HepG2 (cell line): ENCODE data around the gene MEX3A. TPM values are rescaled to one million over a fixed set of nuclear protein-coding genes. Genes with fewer than 3 reads are reported as not detected.

Experiments used
- AGO2 ChIP-seq: fragments of 200-400 bp; formaldehyde crosslinking; optimal IDR thresholded peaks from 2 replicates; pipeline ENCODE3; 2017; ENCODE audit warnings: mild to moderate bottlenecking, low read depth, low read length, moderate library complexity
- CBX5 ChIP-seq: sonication (generic); formaldehyde crosslinking; IDR thresholded peaks from 2 replicates; pipeline ENCODE4 v1.4.0; 2020; ENCODE audit warnings: missing genetic modification reagents, borderline replicate concordance
- GABPB1 ChIP-seq: IDR thresholded peaks from 2 replicates; pipeline ENCODE4 v1.6.1; 2016; ENCODE audit warnings: mild to moderate bottlenecking, missing genetic modification reagents, moderate library complexity, missing compliant biosample characterization
- IKZF4 ChIP-seq: sonication (generic); formaldehyde crosslinking; IDR thresholded peaks from 2 replicates; pipeline ENCODE4 v1.5.1; 2020; ENCODE audit warnings: borderline replicate concordance, mild to moderate bottlenecking, low read depth, missing genetic modification reagents; ENCODE audit errors: not compliant biosample characterization
- MTF1 ChIP-seq: sonication (generic); formaldehyde crosslinking; IDR thresholded peaks from 2 replicates; pipeline ENCODE4 v1.5.0; 2020; ENCODE audit warnings: missing genetic modification reagents
- NFRKB ChIP-seq: fragments of 450-650 bp; IDR thresholded peaks from 2 replicates; pipeline ENCODE4 v1.6.1; 2017
- REXO4 ChIP-seq: sonication (generic); formaldehyde crosslinking; IDR thresholded peaks from 2 replicates; pipeline ENCODE4 v1.8.0; 2022; ENCODE audit warnings: missing genetic modification reagents, mild to moderate bottlenecking, borderline replicate concordance
- SETDB1 ChIP-seq: sonication (generic); formaldehyde crosslinking; IDR thresholded peaks from 2 replicates; pipeline ENCODE4 v1.5.1; 2020; ENCODE audit warnings: missing genetic modification reagents, mild to moderate bottlenecking, borderline replicate concordance
- SMC3 ChIP-seq: IDR thresholded peaks from 2 replicates; pipeline ENCODE4 v1.6.1; 2011; ENCODE audit warnings: low read length, improper control_type of control experiment
- TCF7L2 ChIP-seq: IDR thresholded peaks from 2 replicates; pipeline ENCODE4 v1.6.1; 2011; ENCODE audit warnings: mild to moderate bottlenecking, low read depth, low read length, moderate library complexity
- ZFP36L1 ChIP-seq: sonication (generic); formaldehyde crosslinking; IDR thresholded peaks from 2 replicates; pipeline ENCODE4 v1.8.0; 2022; ENCODE audit warnings: mild to moderate bottlenecking, missing genetic modification reagents, moderate library complexity
- ZNF441 ChIP-seq: sonication (generic); formaldehyde crosslinking; IDR thresholded peaks from 2 replicates; pipeline ENCODE4 v1.7.0; 2021; ENCODE audit warnings: missing genetic modification reagents, borderline replicate concordance
- ZNF468 ChIP-seq: sonication (generic); formaldehyde crosslinking; IDR thresholded peaks from 2 replicates; pipeline ENCODE4 v1.8.0; 2022; ENCODE audit warnings: mild to moderate bottlenecking, moderate library complexity, missing genetic modification reagents
- ZNF564 ChIP-seq: sonication (generic); formaldehyde crosslinking; IDR thresholded peaks from 2 replicates; pipeline ENCODE4 v1.8.1; 2023; ENCODE audit warnings: mild to moderate bottlenecking, missing genetic modification reagents
- ZNF781 ChIP-seq: sonication (generic); formaldehyde crosslinking; IDR thresholded peaks from 2 replicates; pipeline ENCODE4 v1.5.1; 2020; ENCODE audit warnings: borderline replicate concordance, mild to moderate bottlenecking, missing genetic modification reagents; ENCODE audit errors: not compliant biosample characterization
- polyA plus RNA-seq, 8 experiments: library from polyadenylated mRNA; depleted of rRNA in 3 of 8; stranded (reverse) in 7 of 8; unstranded in 1 of 8; fragments of >200 nt; fragmentation: Illumina TruSeq in 4 of 8; extraction: Trizol in 4 of 8; gene quantifications; 2 replicates each; pipeline versions ENCODE4 v1.2.1 to v1.2.3, GENCODE V29; 2011 to 2016; ENCODE audit warnings: low read depth in 4 of 8, missing spikeins in 1 of 8, mixed read lengths in 1 of 8; ENCODE audit not compliant: insufficient read depth in 1 of 8
- total RNA-seq, 5 experiments: library from RNA; depleted of rRNA; stranded (reverse); fragments of >200 nt; fragmentation: Illumina TruSeq; extraction: Trizol; gene quantifications; 2 replicates each; pipeline ENCODE4 v1.2.3, GENCODE V29; 2016; ENCODE audit warnings: low read depth in 1 of 5
- TF ChIP-seq, protein P1 (sequence below): sonication (generic); formaldehyde crosslinking; conservative IDR thresholded peaks from 2 replicates; pipeline ENCODE4 v1.4.0; 2020; ENCODE audit warnings: missing genetic modification reagents
- TF ChIP-seq, protein P2 (sequence below): sonication (generic); formaldehyde crosslinking; IDR thresholded peaks from 2 replicates; pipeline ENCODE4 v1.4.0; 2020; ENCODE audit warnings: missing genetic modification reagents
- TF ChIP-seq, protein P3 (sequence below): IDR thresholded peaks from 2 replicates; pipeline ENCODE4 v1.6.1; 2016; ENCODE audit warnings: missing genetic modification reagents, missing compliant biosample characterization
- TF ChIP-seq, protein P4 (sequence below): sonication (generic); formaldehyde crosslinking; IDR thresholded peaks from 2 replicates; pipeline ENCODE4 v1.4.0; 2020; ENCODE audit warnings: mild to moderate bottlenecking, missing genetic modification reagents
- TF ChIP-seq, protein P5 (sequence below): sonication (generic); formaldehyde crosslinking; IDR thresholded peaks from 2 replicates; pipeline ENCODE4 v1.5.0; 2020; ENCODE audit warnings: mild to moderate bottlenecking, missing genetic modification reagents
- TF ChIP-seq, protein P6 (sequence below), 2 experiments: sonication (generic) in 1 of 2; formaldehyde crosslinking in 1 of 2; IDR thresholded peaks; 2 replicates each; pipeline versions ENCODE4 v1.4.0 to v1.6.1; 2018 to 2020; ENCODE audit warnings: missing genetic modification reagents in 2 of 2, borderline replicate concordance in 1 of 2, low read depth in 1 of 2, mild to moderate bottlenecking in 1 of 2, missing biosample characterization in 1 of 2

Gene MEX3A
- total and polyA plus RNA-seq, 2 of the 13 experiments (the other 11 are each of a cell fraction or from before 2014, with no cell fraction given): 7.6 to 9.1 TPM

DNA sequence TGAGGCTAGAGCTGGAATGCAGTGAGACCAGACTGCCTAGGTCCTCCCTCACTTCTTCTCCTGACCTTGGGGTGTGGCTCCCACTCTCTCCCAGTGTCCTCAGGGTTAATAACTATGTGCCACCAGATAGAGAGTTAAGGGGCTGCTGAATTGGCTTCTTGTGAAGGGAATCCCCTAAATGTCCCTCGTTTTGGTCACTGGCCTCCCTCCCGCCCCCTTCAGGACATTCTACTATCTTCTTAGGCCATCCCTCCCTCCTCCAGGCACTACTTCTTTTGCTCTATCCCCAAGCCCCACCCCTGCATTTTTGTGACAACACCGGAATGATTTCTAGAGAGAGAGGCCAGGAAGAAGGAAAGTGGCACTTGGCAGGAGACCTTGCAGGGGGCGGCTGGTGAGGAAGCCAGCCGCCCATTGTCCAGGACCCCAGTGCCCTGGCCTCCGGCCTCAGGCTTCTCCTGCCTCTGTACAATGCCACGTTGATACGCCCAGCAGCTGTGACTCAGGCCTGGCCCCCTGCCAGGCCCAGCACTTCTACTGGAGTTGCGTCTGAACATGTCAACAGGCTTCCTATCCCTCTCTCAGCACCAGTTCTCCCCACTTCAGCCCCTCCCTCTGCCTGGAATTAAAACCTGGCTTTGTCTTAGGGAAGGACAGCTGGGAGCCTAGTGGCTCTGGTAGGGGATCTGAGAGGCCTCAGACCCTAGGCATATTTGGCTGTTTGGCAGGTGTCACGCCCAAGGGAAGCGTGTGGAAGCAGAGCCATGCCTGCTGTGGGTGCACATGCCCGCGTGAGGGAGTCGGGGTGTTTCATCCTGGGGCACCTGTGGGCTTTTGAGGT is 41.3 kb upstream of the MEX3A start (continued):
- no peak for TF ChIP-seq TCF7L2
- TF ChIP-seq ZNF468 (CRISPR knock-in tag): no peak
- TF ChIP-seq MTF1: no peak
- peak; percentile 19 for TF ChIP-seq ZNF781 (CRISPR knock-in tag)
- TF ChIP-seq SETDB1: no peak
- no peak for TF ChIP-seq ZNF564
- TF ChIP-seq, protein P1, sequence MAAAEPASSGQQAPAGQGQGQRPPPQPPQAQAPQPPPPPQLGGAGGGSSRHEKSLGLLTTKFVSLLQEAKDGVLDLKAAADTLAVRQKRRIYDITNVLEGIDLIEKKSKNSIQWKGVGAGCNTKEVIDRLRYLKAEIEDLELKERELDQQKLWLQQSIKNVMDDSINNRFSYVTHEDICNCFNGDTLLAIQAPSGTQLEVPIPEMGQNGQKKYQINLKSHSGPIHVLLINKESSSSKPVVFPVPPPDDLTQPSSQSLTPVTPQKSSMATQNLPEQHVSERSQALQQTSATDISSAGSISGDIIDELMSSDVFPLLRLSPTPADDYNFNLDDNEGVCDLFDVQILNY (CRISPR knock-in tag): no peak
- TF ChIP-seq REXO4: no peak
- TF ChIP-seq, protein P2, sequence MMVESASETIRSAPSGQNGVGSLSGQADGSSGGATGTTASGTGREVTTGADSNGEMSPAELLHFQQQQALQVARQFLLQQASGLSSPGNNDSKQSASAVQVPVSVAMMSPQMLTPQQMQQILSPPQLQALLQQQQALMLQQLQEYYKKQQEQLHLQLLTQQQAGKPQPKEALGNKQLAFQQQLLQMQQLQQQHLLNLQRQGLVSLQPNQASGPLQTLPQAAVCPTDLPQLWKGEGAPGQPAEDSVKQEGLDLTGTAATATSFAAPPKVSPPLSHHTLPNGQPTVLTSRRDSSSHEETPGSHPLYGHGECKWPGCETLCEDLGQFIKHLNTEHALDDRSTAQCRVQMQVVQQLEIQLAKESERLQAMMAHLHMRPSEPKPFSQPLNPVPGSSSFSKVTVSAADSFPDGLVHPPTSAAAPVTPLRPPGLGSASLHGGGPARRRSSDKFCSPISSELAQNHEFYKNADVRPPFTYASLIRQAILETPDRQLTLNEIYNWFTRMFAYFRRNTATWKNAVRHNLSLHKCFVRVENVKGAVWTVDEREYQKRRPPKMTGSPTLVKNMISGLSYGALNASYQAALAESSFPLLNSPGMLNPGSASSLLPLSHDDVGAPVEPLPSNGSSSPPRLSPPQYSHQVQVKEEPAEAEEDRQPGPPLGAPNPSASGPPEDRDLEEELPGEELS (CRISPR knock-in tag): peak; percentile 75
- peak; percentile 43; the same call in 1 of the 2 replicates for TF ChIP-seq GABPB1 (CRISPR knock-in tag)
- no peak for TF ChIP-seq CBX5
- TF ChIP-seq NFRKB: no peak
- TF ChIP-seq, protein P3, sequence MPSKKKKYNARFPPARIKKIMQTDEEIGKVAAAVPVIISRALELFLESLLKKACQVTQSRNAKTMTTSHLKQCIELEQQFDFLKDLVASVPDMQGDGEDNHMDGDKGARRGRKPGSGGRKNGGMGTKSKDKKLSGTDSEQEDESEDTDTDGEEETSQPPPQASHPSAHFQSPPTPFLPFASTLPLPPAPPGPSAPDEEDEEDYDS (CRISPR knock-in tag): peak; percentile 25; the same call in 1 of the 2 replicates
- TF ChIP-seq, protein P4, sequence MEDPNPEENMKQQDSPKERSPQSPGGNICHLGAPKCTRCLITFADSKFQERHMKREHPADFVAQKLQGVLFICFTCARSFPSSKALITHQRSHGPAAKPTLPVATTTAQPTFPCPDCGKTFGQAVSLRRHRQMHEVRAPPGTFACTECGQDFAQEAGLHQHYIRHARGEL (CRISPR knock-in tag): no peak
- no peak for TF ChIP-seq ZFP36L1 (CRISPR knock-in tag)
- TF ChIP-seq, protein P5, sequence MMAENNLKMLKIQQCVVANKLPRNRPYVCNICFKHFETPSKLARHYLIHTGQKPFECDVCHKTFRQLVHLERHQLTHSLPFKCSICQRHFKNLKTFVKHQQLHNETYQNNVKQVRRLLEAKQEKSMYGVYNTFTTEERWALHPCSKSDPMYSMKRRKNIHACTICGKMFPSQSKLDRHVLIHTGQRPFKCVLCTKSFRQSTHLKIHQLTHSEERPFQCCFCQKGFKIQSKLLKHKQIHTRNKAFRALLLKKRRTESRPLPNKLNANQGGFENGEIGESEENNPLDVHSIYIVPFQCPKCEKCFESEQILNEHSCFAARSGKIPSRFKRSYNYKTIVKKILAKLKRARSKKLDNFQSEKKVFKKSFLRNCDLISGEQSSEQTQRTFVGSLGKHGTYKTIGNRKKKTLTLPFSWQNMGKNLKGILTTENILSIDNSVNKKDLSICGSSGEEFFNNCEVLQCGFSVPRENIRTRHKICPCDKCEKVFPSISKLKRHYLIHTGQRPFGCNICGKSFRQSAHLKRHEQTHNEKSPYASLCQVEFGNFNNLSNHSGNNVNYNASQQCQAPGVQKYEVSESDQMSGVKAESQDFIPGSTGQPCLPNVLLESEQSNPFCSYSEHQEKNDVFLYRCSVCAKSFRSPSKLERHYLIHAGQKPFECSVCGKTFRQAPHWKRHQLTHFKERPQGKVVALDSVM (CRISPR knock-in tag): peak; percentile 66
- no peak for TF ChIP-seq IKZF4 (CRISPR knock-in tag)
- TF ChIP-seq ZNF441 (CRISPR knock-in tag): no peak
- TF ChIP-seq AGO2: no peak
- TF ChIP-seq, protein P6, sequence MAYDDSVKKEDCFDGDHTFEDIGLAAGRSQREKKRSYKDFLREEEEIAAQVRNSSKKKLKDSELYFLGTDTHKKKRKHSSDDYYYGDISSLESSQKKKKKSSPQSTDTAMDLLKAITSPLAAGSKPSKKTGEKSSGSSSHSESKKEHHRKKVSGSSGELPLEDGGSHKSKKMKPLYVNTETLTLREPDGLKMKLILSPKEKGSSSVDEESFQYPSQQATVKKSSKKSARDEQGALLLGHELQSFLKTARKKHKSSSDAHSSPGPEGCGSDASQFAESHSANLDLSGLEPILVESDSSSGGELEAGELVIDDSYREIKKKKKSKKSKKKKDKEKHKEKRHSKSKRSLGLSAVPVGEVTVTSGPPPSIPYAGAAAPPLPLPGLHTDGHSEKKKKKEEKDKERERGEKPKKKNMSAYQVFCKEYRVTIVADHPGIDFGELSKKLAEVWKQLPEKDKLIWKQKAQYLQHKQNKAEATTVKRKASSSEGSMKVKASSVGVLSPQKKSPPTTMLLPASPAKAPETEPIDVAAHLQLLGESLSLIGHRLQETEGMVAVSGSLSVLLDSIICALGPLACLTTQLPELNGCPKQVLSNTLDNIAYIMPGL (CRISPR knock-in tag; IDR thresholded peaks at IDR 0.05; ENCODE audit: borderline replicate concordance in 1 of 2, low read depth in 1 of 2): peak; percentile 31 to 62; a peak in 1 of 4 replicates
- peak; percentile 5; the same call in 1 of the 2 replicates for TF ChIP-seq SMC3
